ENCODE measurements around the gene SDK1. TPM values are rescaled to one million over a fixed set of nuclear protein-coding genes. Genes with fewer than 3 reads are reported as not detected.
A peak's percentile ranks its signal among the peaks of the same experiment; 100 is the strongest.

Gene SDK1
- polyA plus RNA-seq, 1 donor, result 7.1 TPM

- DNase-seq, result no peak
Measured at GRCh38 chr7:3464900-3465622, 164.0 kb downstream of the SDK1 start.

GRCh38 chr7:3466261-3466660 lies 165.2 kb downstream of the SDK1 start:
- DNase-seq, result no peak

GRCh38 chr7:3469641-3470040 lies 168.6 kb downstream of the SDK1 start:
- no peak for DNase-seq

GRCh38 chr7:3480197-3480596 lies 179.1 kb downstream of the SDK1 start:
- DNase-seq, result no peak

GRCh38 chr7:3481435-3481834 lies 180.4 kb downstream of the SDK1 start:
- no peak for DNase-seq

GRCh38 chr7:3482147-3482921 lies 181.3 kb downstream of the SDK1 start:
- DNase-seq, result peak; percentile 50

- DNase-seq, result no peak
Measured at GRCh38 chr7:3486841-3487240, 185.8 kb downstream of the SDK1 start.

GRCh38 chr7:3488829-3489228 lies 187.8 kb downstream of the SDK1 start:
- no peak for DNase-seq

- DNase-seq, result peak; percentile 11
Measured at GRCh38 chr7:3493499-3493898, 192.4 kb downstream of the SDK1 start.

- no peak for DNase-seq
Measured at GRCh38 chr7:3494947-3495346, 193.9 kb downstream of the SDK1 start.

- no peak for DNase-seq
Measured at GRCh38 chr7:3495530-3495929, 194.5 kb downstream of the SDK1 start.

GRCh38 chr7:3495954-3496353 lies 194.9 kb downstream of the SDK1 start:
- no peak for DNase-seq

GRCh38 chr7:3497796-3498195 lies 196.7 kb downstream of the SDK1 start:
- DNase-seq, result no peak

- no peak for DNase-seq
Measured at GRCh38 chr7:3501671-3502070, 200.6 kb downstream of the SDK1 start.

GRCh38 chr7:3504384-3504783 lies 203.3 kb downstream of the SDK1 start:
- no peak for DNase-seq

- no peak for DNase-seq
Measured at GRCh38 chr7:3510101-3511020, 209.3 kb downstream of the SDK1 start.

- no peak for DNase-seq
Measured at GRCh38 chr7:3517344-3517743, 216.3 kb downstream of the SDK1 start.

GRCh38 chr7:3518546-3518945 lies 217.5 kb downstream of the SDK1 start:
- DNase-seq, result no peak

- DNase-seq, result no peak
Measured at GRCh38 chr7:3520206-3520605, 219.2 kb downstream of the SDK1 start.

GRCh38 chr7:3527496-3528124 lies 226.6 kb downstream of the SDK1 start:
- no peak for DNase-seq

- DNase-seq, result no peak
Measured at GRCh38 chr7:3533040-3533439, 232.0 kb downstream of the SDK1 start.
